ENCODE measurements around the gene PTPRA. TPM values are rescaled to one million over a fixed set of nuclear protein-coding genes. Genes with fewer than 3 reads are reported as not detected.
A peak's percentile ranks its signal among the peaks of the same experiment; 100 is the strongest.

Gene PTPRA
- total RNA-seq, 1 experiment from 2014 or later: 57.0 TPM

DNA sequence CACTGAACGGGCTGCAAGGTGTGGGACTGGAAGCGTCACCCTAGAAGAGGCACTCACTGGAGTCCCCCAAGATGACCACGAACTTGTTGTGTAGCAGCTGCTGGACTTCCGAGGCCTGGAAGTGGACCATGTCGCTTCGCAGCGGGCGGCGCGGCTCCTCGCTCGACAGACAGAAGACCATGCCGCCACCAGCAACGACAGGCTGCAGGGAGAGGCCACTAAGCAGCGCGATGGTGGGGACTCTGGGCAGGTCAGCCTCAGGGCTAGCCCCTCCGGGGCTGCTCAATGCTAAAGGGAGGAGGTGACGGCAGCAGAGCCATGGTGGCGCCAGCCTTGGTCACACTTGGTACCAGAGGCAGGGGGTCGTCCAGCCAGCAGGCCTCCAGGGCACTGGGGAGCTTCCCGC, 33.5 kb upstream of the PTPRA start:
- Mint-ChIP-seq H3K27me3 (ENCODE audit: insufficient read depth, unreplicated experiment) (no peaks in the 10 kb centered on the region), H3K36me3 (ENCODE audit: insufficient read depth, unreplicated experiment) (peaks cover 24% of the 10 kb centered on the region), H3K4me3 (ENCODE audit: unreplicated experiment) (peak overlapping the region; percentile 89), H3K27ac (ENCODE audit: unreplicated experiment) (peak overlapping the region; percentile 97), H3K9me3 (ENCODE audit: unreplicated experiment) (no peaks in the 10 kb centered on the region), H3K4me1 (ENCODE audit: low read depth, unreplicated experiment) (peaks cover 7% of the 10 kb centered on the region)
- intact Hi-C loops (cut with micrococcal nuclease; ENCODE audit: unreplicated experiment): loop anchor here (1.0 kb wide), 1 partner anchor 34 kb away; the partner anchor contains the start of gene PTPRA
- TF ChIP-seq, protein P1, sequence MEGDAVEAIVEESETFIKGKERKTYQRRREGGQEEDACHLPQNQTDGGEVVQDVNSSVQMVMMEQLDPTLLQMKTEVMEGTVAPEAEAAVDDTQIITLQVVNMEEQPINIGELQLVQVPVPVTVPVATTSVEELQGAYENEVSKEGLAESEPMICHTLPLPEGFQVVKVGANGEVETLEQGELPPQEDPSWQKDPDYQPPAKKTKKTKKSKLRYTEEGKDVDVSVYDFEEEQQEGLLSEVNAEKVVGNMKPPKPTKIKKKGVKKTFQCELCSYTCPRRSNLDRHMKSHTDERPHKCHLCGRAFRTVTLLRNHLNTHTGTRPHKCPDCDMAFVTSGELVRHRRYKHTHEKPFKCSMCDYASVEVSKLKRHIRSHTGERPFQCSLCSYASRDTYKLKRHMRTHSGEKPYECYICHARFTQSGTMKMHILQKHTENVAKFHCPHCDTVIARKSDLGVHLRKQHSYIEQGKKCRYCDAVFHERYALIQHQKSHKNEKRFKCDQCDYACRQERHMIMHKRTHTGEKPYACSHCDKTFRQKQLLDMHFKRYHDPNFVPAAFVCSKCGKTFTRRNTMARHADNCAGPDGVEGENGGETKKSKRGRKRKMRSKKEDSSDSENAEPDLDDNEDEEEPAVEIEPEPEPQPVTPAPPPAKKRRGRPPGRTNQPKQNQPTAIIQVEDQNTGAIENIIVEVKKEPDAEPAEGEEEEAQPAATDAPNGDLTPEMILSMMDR (IDR thresholded peaks at IDR 0.05; ENCODE audit: insufficient read depth in 1 of 2, low read depth in 1 of 2, low read length in 1 of 2, severe bottlenecking in 1 of 2, unreplicated experiment in 1 of 2): no peak
- ChIA-PET POLR2A (interaction anchor here (0.7 kb wide), 1 partner anchor 9 kb away, joined by 3 read pairs; no protein-coding TSS in a partner anchor), CTCF (no interaction called here)
- Histone ChIP-seq H3K27me3 (replicated peaks; ENCODE audit: control insufficient read depth, insufficient read depth, low read length) (no peaks in the 10 kb centered on the region), H3K36me3 (ENCODE audit: control insufficient read depth, insufficient read depth, low read length) (peaks cover 4% of the 10 kb centered on the region), H3K9me3 (no peaks in the 10 kb centered on the region), H3K4me3 (ENCODE audit: low read depth, low read length) (peak overlapping the region; percentile 91), H3K4me1 (peaks cover 8% of the 10 kb centered on the region; the same call in 1 of the 2 replicates)
- no peak for DNase-seq
- no TSS peak for BruUV-seq (replicated peaks)

DNA sequence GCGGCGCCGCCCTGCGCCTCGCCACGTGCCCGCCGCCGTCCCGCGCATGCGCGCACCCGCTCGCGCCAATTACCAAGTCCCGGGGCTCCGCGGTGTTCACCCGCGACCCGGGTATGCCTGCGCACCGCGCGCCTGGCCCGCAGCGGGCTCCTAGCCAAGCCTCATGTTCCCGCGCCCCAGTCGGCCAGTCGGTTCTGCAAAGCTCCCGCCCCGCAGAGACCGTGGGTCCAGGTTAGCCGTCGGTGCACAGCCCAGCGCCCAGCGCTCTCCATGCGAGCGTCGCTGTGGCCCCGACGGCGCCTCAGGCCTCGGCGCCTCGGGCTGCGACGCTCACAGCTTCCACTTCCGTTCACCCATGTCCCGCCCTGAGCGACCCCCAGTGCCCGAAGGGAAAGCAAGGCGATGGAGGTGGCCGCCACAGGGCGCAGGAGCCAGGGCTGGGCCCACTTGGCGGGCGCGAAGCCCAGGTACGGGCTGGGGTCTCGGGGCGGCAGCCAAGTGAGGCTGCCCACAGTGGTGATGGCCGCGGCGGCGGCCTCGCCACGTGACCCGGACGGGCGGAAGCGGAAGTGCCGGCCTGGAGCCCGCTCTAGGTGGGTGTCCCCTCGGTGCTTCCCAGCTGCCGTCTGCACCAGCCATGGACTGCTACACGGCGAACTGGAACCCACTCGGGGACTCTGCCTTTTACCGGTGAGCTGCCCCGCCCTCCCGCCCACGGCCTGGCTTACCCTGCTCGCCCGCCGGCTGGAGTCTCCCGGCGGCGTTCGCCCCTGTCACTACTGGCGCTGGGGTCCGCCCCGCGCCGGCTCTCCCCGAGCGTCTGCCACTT, 32.9 kb upstream of the PTPRA start, which contains the start of the genes PCED1A and VPS16:
PCED1A (minus strand) TSS at position 518 of the 829 bp plus-strand sequence. CDS start 743 bp downstream, outside the sequence.
VPS16 (plus strand) TSS at position 608 of the 829 bp plus-strand sequence; CDS start at position 638, 30 bp downstream.
- no TSS peak for BruUV-seq (replicated peaks)
- no peaks in the 10 kb centered on the region for H3K27me3 ChIP-seq (replicated peaks; ENCODE audit: control insufficient read depth, insufficient read depth, low read length)
- TF ChIP-seq, protein P1 (IDR thresholded peaks at IDR 0.05; ENCODE audit: insufficient read depth in 1 of 2, low read depth in 1 of 2, low read length in 1 of 2, severe bottlenecking in 1 of 2, unreplicated experiment in 1 of 2): no peak
- H3K4me3 Mint-ChIP-seq (ENCODE audit: unreplicated experiment): peak within 1 kb of the TSS; percentile 89
- peaks cover 8% of the 10 kb centered on the region; the same call in 1 of the 2 replicates for H3K4me1 ChIP-seq
- no peaks in the 10 kb centered on the region for H3K9me3 Mint-ChIP-seq (ENCODE audit: unreplicated experiment)
- peaks cover 4% of the 10 kb centered on the region for H3K36me3 ChIP-seq (ENCODE audit: control insufficient read depth, insufficient read depth, low read length)
- H3K27ac Mint-ChIP-seq (ENCODE audit: unreplicated experiment): peak within 1 kb of the TSS; percentile 97
- ChIA-PET POLR2A (interaction anchor here (0.5 to 0.7 kb wide), 4 partner anchors 8 to 1149 kb away, joined by 3 to 4 read pairs (median 3); no protein-coding TSS in a partner anchor), CTCF (interaction anchor here (1.2 kb wide), 1 partner anchor 12 kb away, joined by 3 read pairs; no protein-coding TSS in a partner anchor)
- H3K4me1 Mint-ChIP-seq (ENCODE audit: low read depth, unreplicated experiment): peaks cover 7% of the 10 kb centered on the region
- peak; percentile 90 to 93 for DNase-seq
- peaks cover 24% of the 10 kb centered on the region for H3K36me3 Mint-ChIP-seq (ENCODE audit: insufficient read depth, unreplicated experiment)
- no peaks in the 10 kb centered on the region for H3K27me3 Mint-ChIP-seq (ENCODE audit: insufficient read depth, unreplicated experiment)
- H3K4me3 ChIP-seq (ENCODE audit: low read depth, low read length): peak within 1 kb of the TSS; percentile 91
- H3K9me3 ChIP-seq: no peaks in the 10 kb centered on the region
- intact Hi-C loops (cut with micrococcal nuclease; ENCODE audit: unreplicated experiment): loop anchor here (1.0 kb wide), 1 partner anchor 33 kb away; the partner anchor contains the start of gene PTPRA

DNA sequence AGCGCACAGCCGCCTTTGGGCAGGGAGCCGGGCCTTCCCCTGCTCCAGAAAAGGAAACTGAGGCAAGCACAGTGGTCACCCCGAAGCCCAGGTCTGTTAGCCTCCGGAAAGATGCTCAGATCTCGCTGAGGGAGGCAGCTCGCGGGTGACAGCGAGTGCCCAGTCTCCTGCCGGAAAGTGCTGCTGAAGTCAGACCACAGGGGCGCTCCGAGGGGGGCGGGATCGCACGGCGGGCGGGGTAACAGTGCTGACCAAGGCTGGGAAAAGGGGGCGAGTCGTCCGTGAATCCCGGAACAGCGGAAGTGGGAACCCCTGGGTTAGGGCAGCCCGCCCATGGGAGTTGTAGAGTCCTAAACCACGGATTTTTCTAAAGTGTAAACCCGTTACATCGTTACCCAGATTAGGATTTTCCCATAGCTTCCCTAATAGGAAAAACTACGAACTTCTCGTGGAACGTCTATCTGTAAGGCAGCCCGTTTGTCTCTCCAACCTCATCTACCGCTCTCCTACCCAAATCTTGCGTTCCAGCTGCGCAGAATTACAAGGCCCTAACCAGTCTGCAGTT, 32.2 kb upstream of the PTPRA start:
- DNase-seq: peak; percentile 75 to 77
- no peaks in the 10 kb centered on the region for H3K9me3 Mint-ChIP-seq (ENCODE audit: unreplicated experiment)
- peaks cover 3% of the 10 kb centered on the region; the same call in 1 of the 2 replicates for H3K36me3 ChIP-seq (ENCODE audit: control insufficient read depth, insufficient read depth, low read length)
- intact Hi-C loops (cut with micrococcal nuclease; ENCODE audit: unreplicated experiment): loop anchor here (1.0 kb wide), 1 partner anchor 32 kb away; the partner anchor contains the start of gene PTPRA
- peak overlapping the region; percentile 91 for H3K4me3 ChIP-seq (ENCODE audit: low read depth, low read length)
- TSS peak; percentile 81 for BruUV-seq (replicated peaks)
- H3K27ac Mint-ChIP-seq (ENCODE audit: unreplicated experiment): peak overlapping the region; percentile 56
- H3K4me1 Mint-ChIP-seq (ENCODE audit: low read depth, unreplicated experiment): peaks cover 7% of the 10 kb centered on the region
- H3K9me3 ChIP-seq: no peaks in the 10 kb centered on the region
- POLR2A ChIA-PET: interaction anchor here (0.6 kb wide), 2 partner anchors 19 to 315 kb away, joined by 3 to 4 read pairs; no protein-coding TSS in a partner anchor
- CTCF ChIA-PET: interaction anchor here (1.2 kb wide), 1 partner anchor 11 kb away, joined by 3 read pairs; no protein-coding TSS in a partner anchor
- H3K4me1 ChIP-seq: peaks cover 8% of the 10 kb centered on the region; the same call in 1 of the 2 replicates
- TF ChIP-seq, protein P1 (IDR thresholded peaks at IDR 0.05; ENCODE audit: insufficient read depth in 1 of 2, low read depth in 1 of 2, low read length in 1 of 2, severe bottlenecking in 1 of 2, unreplicated experiment in 1 of 2): no peak
- H3K36me3 Mint-ChIP-seq (ENCODE audit: insufficient read depth, unreplicated experiment): peaks cover 24% of the 10 kb centered on the region
- H3K27me3 ChIP-seq (replicated peaks; ENCODE audit: control insufficient read depth, insufficient read depth, low read length): no peaks in the 10 kb centered on the region
- H3K27me3 Mint-ChIP-seq (ENCODE audit: insufficient read depth, unreplicated experiment): no peaks in the 10 kb centered on the region
- H3K4me3 Mint-ChIP-seq (ENCODE audit: unreplicated experiment): peak overlapping the region; percentile 89
